HepG2 (cell line): ENCODE results near the gene RHBDD1. TPM values are rescaled to one million over a fixed set of nuclear protein-coding genes. Genes with fewer than 3 reads are reported as not detected.

Source experiments
- AHR ChIP-seq: IDR thresholded peaks from 2 replicates; pipeline ENCODE4 v1.6.1; 2018; ENCODE audit warnings: missing genetic modification reagents, missing compliant biosample characterization
- CREM ChIP-seq, 2 experiments: sonication (generic) in 1 of 2; formaldehyde crosslinking in 1 of 2; IDR thresholded peaks; 2 replicates each; pipeline versions ENCODE4 v1.4.0 to v1.6.1; 2016 to 2020; ENCODE audit warnings: antibody characterized with exemption in 1 of 2, mild to moderate bottlenecking in 1 of 2, missing genetic modification reagents in 1 of 2
- EHMT2 ChIP-seq: fragments of 200-600 bp; sonication (generic); IDR thresholded peaks from 2 replicates; pipeline ENCODE4 v1.7.0; 2017; ENCODE audit warnings: antibody characterized with exemption, low read depth, low read length, borderline replicate concordance
- ESRRA ChIP-seq: sonication (generic); formaldehyde crosslinking; IDR thresholded peaks from 2 replicates; pipeline ENCODE4 v1.5.1; 2020; ENCODE audit warnings: mild to moderate bottlenecking, low read depth, missing genetic modification reagents
- FOSL1 ChIP-seq: sonication (generic); formaldehyde crosslinking; IDR thresholded peaks from 2 replicates; pipeline ENCODE4 v1.9.0; 2021; ENCODE audit warnings: missing genetic modification reagents, borderline replicate concordance
- FOXP1 ChIP-seq, 2 experiments: fragments of 450-650 bp in 1 of 2; IDR thresholded peaks; 2 replicates each; pipeline ENCODE4 v1.6.1; 2017 to 2018; ENCODE audit warnings: antibody characterized with exemption in 1 of 2
- GABPB1 ChIP-seq: IDR thresholded peaks from 2 replicates; pipeline ENCODE4 v1.6.1; 2016; ENCODE audit warnings: mild to moderate bottlenecking, missing genetic modification reagents, moderate library complexity, missing compliant biosample characterization
- GPN1 ChIP-seq: sonication (generic); formaldehyde crosslinking; IDR thresholded peaks from 2 replicates; pipeline ENCODE4 v1.5.1; 2020; ENCODE audit warnings: missing genetic modification reagents, borderline replicate concordance
- HNF1B ChIP-seq: sonication (generic); formaldehyde crosslinking; IDR thresholded peaks from 2 replicates; pipeline ENCODE4 v1.5.1; 2020; ENCODE audit warnings: mild to moderate bottlenecking, moderate library complexity, missing genetic modification reagents
- HOXD1 ChIP-seq: sonication (generic); formaldehyde crosslinking; IDR thresholded peaks from 2 replicates; pipeline ENCODE4 v1.5.0; 2020; ENCODE audit warnings: missing genetic modification reagents
- MEF2D ChIP-seq: sonication (generic); formaldehyde crosslinking; IDR thresholded peaks from 2 replicates; pipeline ENCODE4 v1.5.1; 2020; ENCODE audit warnings: mild to moderate bottlenecking, missing genetic modification reagents
- NCOA5 ChIP-seq: sonication (generic); formaldehyde crosslinking; IDR thresholded peaks from 2 replicates; pipeline ENCODE4 v1.4.0; 2020; ENCODE audit warnings: missing genetic modification reagents
- NFE2 ChIP-seq: sonication (generic); formaldehyde crosslinking; IDR thresholded peaks from 2 replicates; pipeline ENCODE4 v1.4.0; 2020; ENCODE audit warnings: missing genetic modification reagents
- PBX3 ChIP-seq: sonication (generic); formaldehyde crosslinking; IDR thresholded peaks from 2 replicates; pipeline ENCODE4 v1.8.1; 2023; ENCODE audit warnings: missing genetic modification reagents, inconsistent platforms, borderline replicate concordance
- RFXAP ChIP-seq: sonication (generic); formaldehyde crosslinking; IDR thresholded peaks from 2 replicates; pipeline ENCODE4 v1.4.0; 2020; ENCODE audit warnings: missing genetic modification reagents, borderline replicate concordance
- SKIL ChIP-seq: sonication (generic); formaldehyde crosslinking; IDR thresholded peaks from 2 replicates; pipeline ENCODE4 v1.8.0; 2022; ENCODE audit warnings: missing genetic modification reagents, mild to moderate bottlenecking, moderate library complexity, borderline replicate concordance
- ZFP82 ChIP-seq: sonication (generic); formaldehyde crosslinking; IDR thresholded peaks from 2 replicates; pipeline ENCODE4 v1.5.1; 2020; ENCODE audit warnings: mild to moderate bottlenecking, missing genetic modification reagents, borderline replicate concordance
- ZGPAT ChIP-seq: IDR thresholded peaks from 2 replicates; pipeline ENCODE4 v1.6.1; 2016; ENCODE audit warnings: mild to moderate bottlenecking
- ZNF160 ChIP-seq: sonication (generic); formaldehyde crosslinking; IDR thresholded peaks from 2 replicates; pipeline ENCODE4 v1.8.0; 2022; ENCODE audit warnings: mild to moderate bottlenecking, inconsistent platforms, missing genetic modification reagents
- ZNF253 ChIP-seq: sonication (generic); formaldehyde crosslinking; IDR thresholded peaks from 2 replicates; pipeline ENCODE4 v1.8.0; 2022; ENCODE audit warnings: mild to moderate bottlenecking, missing genetic modification reagents, borderline replicate concordance
- ZNF776 ChIP-seq: sonication (generic); formaldehyde crosslinking; IDR thresholded peaks from 2 replicates; pipeline ENCODE4 v1.4.0; 2020; ENCODE audit warnings: mild to moderate bottlenecking, missing genetic modification reagents
- ZNF878 ChIP-seq: sonication (generic); formaldehyde crosslinking; IDR thresholded peaks from 2 replicates; pipeline ENCODE4 v1.8.1; 2023; ENCODE audit warnings: mild to moderate bottlenecking, missing genetic modification reagents, moderate library complexity
- polyA plus RNA-seq, 8 experiments: library from polyadenylated mRNA; depleted of rRNA in 3 of 8; stranded (reverse) in 7 of 8; unstranded in 1 of 8; fragments of >200 nt; fragmentation: Illumina TruSeq in 4 of 8; extraction: Trizol in 4 of 8; gene quantifications; 2 replicates each; pipeline versions ENCODE4 v1.2.1 to v1.2.3, GENCODE V29; 2011 to 2016; ENCODE audit warnings: low read depth in 4 of 8, missing spikeins in 1 of 8, mixed read lengths in 1 of 8; ENCODE audit not compliant: insufficient read depth in 1 of 8
- total RNA-seq, 5 experiments: library from RNA; depleted of rRNA; stranded (reverse); fragments of >200 nt; fragmentation: Illumina TruSeq; extraction: Trizol; gene quantifications; 2 replicates each; pipeline ENCODE4 v1.2.3, GENCODE V29; 2016; ENCODE audit warnings: low read depth in 1 of 5
- TF ChIP-seq, protein P1 (sequence below): IDR thresholded peaks from 2 replicates; pipeline ENCODE4 v1.6.1; 2016

Gene RHBDD1
- total and polyA plus RNA-seq, 2 of the 13 experiments (the other 11 are each of a cell fraction or from before 2014, with no cell fraction given): 8.2 to 9.5 TPM

DNA sequence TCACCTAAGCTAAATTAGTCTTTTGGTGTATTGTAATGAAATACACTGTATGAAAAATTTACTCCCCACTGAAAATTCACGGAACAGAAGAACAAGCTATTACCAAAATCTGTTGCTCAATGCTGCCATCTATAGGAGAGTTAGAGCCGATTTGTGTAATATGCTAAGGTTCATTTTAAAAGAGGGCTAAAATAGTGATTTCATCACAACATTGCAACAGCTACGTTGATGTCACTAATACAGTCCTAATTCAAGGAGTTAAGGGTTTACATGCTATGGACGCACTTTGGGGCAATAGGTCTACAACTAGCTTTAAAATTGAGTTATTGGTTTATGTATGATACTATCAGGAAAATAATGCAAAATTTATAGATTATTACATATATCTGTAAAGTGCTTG lies 33.3 kb upstream of the RHBDD1 start (continued):
- TF ChIP-seq ZGPAT: peak; percentile 36; the same call in 1 of the 2 replicates
- no peak for TF ChIP-seq CREM (IDR thresholded peaks at IDR 0.05)
- TF ChIP-seq CREM (CRISPR knock-in tag; IDR thresholded peaks at IDR 0.05): no peak
- no peak for TF ChIP-seq HNF1B
- TF ChIP-seq, protein P1, sequence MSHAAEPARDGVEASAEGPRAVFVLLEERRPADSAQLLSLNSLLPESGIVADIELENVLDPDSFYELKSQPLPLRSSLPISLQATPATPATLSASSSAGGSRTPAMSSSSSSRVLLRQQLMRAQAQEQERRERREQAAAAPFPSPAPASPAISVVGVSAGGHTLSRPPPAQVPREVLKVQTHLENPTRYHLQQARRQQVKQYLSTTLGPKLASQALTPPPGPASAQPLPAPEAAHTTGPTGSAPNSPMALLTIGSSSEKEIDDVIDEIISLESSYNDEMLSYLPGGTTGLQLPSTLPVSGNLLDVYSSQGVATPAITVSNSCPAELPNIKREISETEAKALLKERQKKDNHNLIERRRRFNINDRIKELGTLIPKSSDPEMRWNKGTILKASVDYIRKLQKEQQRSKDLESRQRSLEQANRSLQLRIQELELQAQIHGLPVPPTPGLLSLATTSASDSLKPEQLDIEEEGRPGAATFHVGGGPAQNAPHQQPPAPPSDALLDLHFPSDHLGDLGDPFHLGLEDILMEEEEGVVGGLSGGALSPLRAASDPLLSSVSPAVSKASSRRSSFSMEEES (CRISPR knock-in tag): no peak
- TF ChIP-seq ESRRA (CRISPR knock-in tag): no peak
- no peak for TF ChIP-seq ZNF878 (CRISPR knock-in tag)
- no peak for TF ChIP-seq EHMT2
- TF ChIP-seq ZFP82 (CRISPR knock-in tag): no peak
- TF ChIP-seq ZNF160: no peak
- TF ChIP-seq HOXD1 (CRISPR knock-in tag): no peak
- TF ChIP-seq RFXAP: no peak
- TF ChIP-seq GABPB1 (CRISPR knock-in tag): no peak
- TF ChIP-seq AHR: no peak
- TF ChIP-seq ZNF776 (CRISPR knock-in tag): no peak
- TF ChIP-seq NCOA5: no peak
- no peak for TF ChIP-seq ZNF253 (CRISPR knock-in tag)
- no peak for TF ChIP-seq NFE2 (CRISPR knock-in tag)
- no peak for TF ChIP-seq FOXP1 (IDR thresholded peaks at IDR 0.05)
- peak; percentile 23; the same call in 1 of the 2 replicates for TF ChIP-seq FOXP1 (CRISPR knock-in tag; IDR thresholded peaks at IDR 0.05)
- TF ChIP-seq SKIL (CRISPR knock-in tag): no peak
- no peak for TF ChIP-seq FOSL1 (CRISPR knock-in tag)
- TF ChIP-seq PBX3 (CRISPR knock-in tag): no peak
- TF ChIP-seq MEF2D (CRISPR knock-in tag): no peak
- TF ChIP-seq GPN1 (CRISPR knock-in tag): no peak
